Heart left ventricle (tissue), 16 donors: Measurements from ENCODE around the gene TTC17. TPM values are rescaled to one million over a fixed set of nuclear protein-coding genes. Genes with fewer than 3 reads are reported as not detected.

ENCODE experiments used
- ATAC-seq, 4 donors: fragments of 200-7000 bp; cut with Tn5 transposase; one replicate each; pipeline ENCODE4 v1.9.1; 2020 to 2022; ENCODE audit warnings: moderate library complexity in 4 of 4, mild to moderate bottlenecking in 3 of 4, moderate number of reproducible peaks in 1 of 4
- DNase-seq, 5 donors: peaks; one replicate each; pipeline ENCODE4 v3.0.0-alpha.2; 2020
- H3K27ac ChIP-seq, 12 donors: fragments of 200-600 bp; sonication (generic) in 4 of 12; one replicate each; pipeline versions ENCODE4 v1.5.0 to v1.8.0; 2016 to 2022; ENCODE audit warnings: mild to moderate bottlenecking in 2 of 12
- H3K27me3 ChIP-seq, 9 donors: fragments of 200-600 bp; sonication (generic) in 2 of 9; one replicate each; pipeline versions ENCODE4 v1.5.1 to v1.8.0; 2016 to 2022; ENCODE audit warnings: mild to moderate bottlenecking in 3 of 9
- H3K36me3 ChIP-seq, 9 donors: fragments of 200-600 bp; sonication (generic) in 2 of 9; one replicate each; pipeline versions ENCODE4 v1.5.0 to v1.8.0; 2018 to 2022; ENCODE audit warnings: mild to moderate bottlenecking in 2 of 9
- H3K4me1 ChIP-seq, 12 donors: fragments of 200-600 bp; sonication (generic) in 4 of 12; one replicate each; pipeline versions ENCODE4 v1.5.0 to v1.8.0; 2016 to 2022; ENCODE audit warnings: mild to moderate bottlenecking in 3 of 12
- H3K4me3 ChIP-seq, 12 donors: fragments of 200-600 bp; sonication (generic) in 4 of 12; one replicate each; pipeline versions ENCODE4 v1.5.0 to v1.8.0; 2017 to 2022; ENCODE audit warnings: mild to moderate bottlenecking in 9 of 12, moderate library complexity in 4 of 12
- H3K9me3 ChIP-seq, 12 donors: fragments of 200-600 bp; sonication (generic) in 4 of 12; one replicate each; pipeline versions ENCODE4 v1.5.0 to v1.8.0; 2016 to 2022; ENCODE audit warnings: mild to moderate bottlenecking in 1 of 12
- CTCF ChIP-seq, 12 donors: fragments of 200-600 bp; sonication (generic) in 4 of 12; IDR thresholded peaks; one replicate each; pipeline versions ENCODE4 v1.5.0 to v1.8.0; 2018 to 2022; ENCODE audit warnings: antibody characterized with exemption in 12 of 12, mild to moderate bottlenecking in 5 of 12
- POLR2A ChIP-seq, 2 donors: fragments of 450-650 bp; IDR thresholded peaks; one replicate each; pipeline ENCODE4 v1.6.1; 2017; ENCODE audit warnings: antibody characterized with exemption in 2 of 2, mild to moderate bottlenecking in 2 of 2, moderate library complexity in 2 of 2
- WGBS, 4 donors: extraction: QIAGEN DNeasy Blood & Tissue Kit in 2 of 4; methylation state at CpG; one replicate each; pipeline versions ENCODE4 v1.1.5 to v1.1.7; 2013 to 2018; 5-methylcytosine and 5-hydroxymethylcytosine counted together
- intact Hi-C, 10 donors: fragments of 100-400 bp; cut with DNase I; formaldehyde crosslinking; loops; one replicate each; pipeline versions ENCODE4 v1.11.1 to v1.14.2; 2022
- polyA plus RNA-seq, 2 donors: library from polyadenylated mRNA; stranded (reverse); fragments of 200-250 nt; gene quantifications; one replicate each; pipeline ENCODE4 v1.2.3, GENCODE V29; 2013
- total RNA-seq, 9 donors: library from RNA; depleted of rRNA in 2 of 9; stranded (reverse); fragments of >200 nt in 2 of 9; fragmentation: NEBNext Ultra II Directional in 3 of 9; extraction: Animal tissue kit (Norgen Biotek cat#: 25700) in 3 of 9; gene quantifications; one replicate each; pipeline versions ENCODE4 v1.1.0 to v1.2.4, GENCODE V29; 2016 to 2023
- donor health status: ischemic (EF 13 %, LVEDD 7.1; RV severe dilation, severe dysfunction).
- donor health status: healthy with polysubstance abuse.
- donor health status: DM: no; HTN: yes; CAD: no.
- donor health status: DM: no; HTN: no; CAD: no.
- donor health status: ischemic (EF 25% LVEDD 6.9; RV normal size, moderate dysfunction).
- donor health status: ischemic (EF 25% LVEDD 5.7; RV mildly dilated, moderate dysfunction).
- donor health status: healthy.
- donor health status: DM: yes; HTN: yes; CAD: no.
- donor health status: ischemic (EF 35%, LVEDD 5.7; RV mildly dilated, moderate dysfunction).
- donor health status: nonischemic (EF 11% LVEDD 7.7; RV severe dilation, severe dysfunction).
- donor health status: DM: yes; HTN: yes; CAD: no.
- donor health status: PGD.
- donor health status: ischemic (EF 29% LVEDD 5.4; RV normal size, mild dysfunction).
- donor health status: nonischemic (EF 23%, LVEDD 6.1; RV moderate dilation, normal function).

TTC17 gene
- total and polyA plus RNA-seq, 11 donors, result 20.9 to 43.9 (median 30.2) TPM

GRCh38 chr11:43376065-43376464 lies 17.3 kb downstream of the TTC17 start:
- WGBS, 4 donors, result 93 to 100% (median 95%) methylated on average over 2 of the region's 2 CpGs

GRCh38 chr11:43376594-43376993 lies 17.9 kb downstream of the TTC17 start:
- no peak for TF ChIP-seq POLR2A (IDR thresholded peaks at IDR 0.05)
- TF ChIP-seq CTCF (IDR thresholded peaks at IDR 0.05), result no peak
- Histone ChIP-seq H3K9me3 (no peaks in the 10 kb centered on the region), H3K27ac (no peak overlapping the region), H3K4me3 (no peak overlapping the region), H3K36me3 (peaks cover 0 to 44% (median 21%) of the 10 kb centered on the region in 9 donors), H3K27me3 (no peaks in the 10 kb centered on the region), H3K4me1 (peaks cover 0 to 21% (median 0%) of the 10 kb centered on the region in 12 donors)
- WGBS, 4 donors, result 86 to 92% (median 91%) methylated on average over 2 of the region's 2 CpGs
- ATAC-seq (no peak), DNase-seq (no peak)
- intact Hi-C loops, result no loop called here

More at GRCh38 chr11:43376065-43376464, 17.3 kb downstream of the TTC17 start:
- intact Hi-C loops, result no loop called here
- H3K36me3 ChIP-seq, result peaks cover 0 to 44% (median 15%) of the 10 kb centered on the region in 9 donors
- peaks cover 0 to 17% (median 0%) of the 10 kb centered on the region in 12 donors for H3K4me1 ChIP-seq
- no peak for ATAC-seq
- no peaks in the 10 kb centered on the region for H3K9me3 ChIP-seq
- H3K4me3 ChIP-seq, result no peak overlapping the region
- H3K27me3 ChIP-seq, result no peaks in the 10 kb centered on the region
- H3K27ac ChIP-seq, result no peak overlapping the region
- DNase-seq, result no peak
- TF ChIP-seq POLR2A (IDR thresholded peaks at IDR 0.05) (no peak), CTCF (IDR thresholded peaks at IDR 0.05) (no peak)

GRCh38 chr11:43377389-43377788 lies 18.7 kb downstream of the TTC17 start:
- Histone ChIP-seq H3K36me3 (peaks cover 0 to 45% (median 24%) of the 10 kb centered on the region in 9 donors), H3K27ac (no peak overlapping the region), H3K4me3 (no peak overlapping the region), H3K27me3 (no peaks in the 10 kb centered on the region), H3K9me3 (no peaks in the 10 kb centered on the region), H3K4me1 (peaks cover 0 to 21% (median 0%) of the 10 kb centered on the region in 12 donors)
- no peak for ATAC-seq
- no peak for TF ChIP-seq CTCF (IDR thresholded peaks at IDR 0.05)
- no peak for TF ChIP-seq POLR2A (IDR thresholded peaks at IDR 0.05)
- intact Hi-C loops, result no loop called here
- DNase-seq, result no peak

- no peaks in the 10 kb centered on the region for H3K27me3 ChIP-seq
- WGBS, 4 donors, result 92 to 97% (median 94%) methylated on average over 3 of the region's 3 CpGs
- TF ChIP-seq POLR2A (IDR thresholded peaks at IDR 0.05), result no peak
- TF ChIP-seq CTCF (IDR thresholded peaks at IDR 0.05), result no peak
- H3K36me3 ChIP-seq, result peaks cover 0 to 51% (median 33%) of the 10 kb centered on the region in 9 donors
- H3K27ac ChIP-seq, result no peak overlapping the region
- H3K4me1 ChIP-seq, result peaks cover 0 to 21% (median 0%) of the 10 kb centered on the region in 12 donors
- no peak for ATAC-seq
- intact Hi-C loops, result no loop called here
- no peak for DNase-seq
- H3K9me3 ChIP-seq, result no peaks in the 10 kb centered on the region
- no peak overlapping the region for H3K4me3 ChIP-seq
Observed at GRCh38 chr11:43378897-43379296, 20.2 kb downstream of the TTC17 start.
